NCI-H2171 (cell line): ENCODE data around the gene ARID1A.
"Not testable (repeated sequence)": the region's sequence is repeated elsewhere in the genome, so short reads cannot be mapped to it uniquely, and the experiment has no call there.

Experiments
- DNase-seq: peaks from one replicate; lab custom pipeline; 2025; lab: John Stamatoyannopoulos, UW

The ARID1A gene

DNA sequence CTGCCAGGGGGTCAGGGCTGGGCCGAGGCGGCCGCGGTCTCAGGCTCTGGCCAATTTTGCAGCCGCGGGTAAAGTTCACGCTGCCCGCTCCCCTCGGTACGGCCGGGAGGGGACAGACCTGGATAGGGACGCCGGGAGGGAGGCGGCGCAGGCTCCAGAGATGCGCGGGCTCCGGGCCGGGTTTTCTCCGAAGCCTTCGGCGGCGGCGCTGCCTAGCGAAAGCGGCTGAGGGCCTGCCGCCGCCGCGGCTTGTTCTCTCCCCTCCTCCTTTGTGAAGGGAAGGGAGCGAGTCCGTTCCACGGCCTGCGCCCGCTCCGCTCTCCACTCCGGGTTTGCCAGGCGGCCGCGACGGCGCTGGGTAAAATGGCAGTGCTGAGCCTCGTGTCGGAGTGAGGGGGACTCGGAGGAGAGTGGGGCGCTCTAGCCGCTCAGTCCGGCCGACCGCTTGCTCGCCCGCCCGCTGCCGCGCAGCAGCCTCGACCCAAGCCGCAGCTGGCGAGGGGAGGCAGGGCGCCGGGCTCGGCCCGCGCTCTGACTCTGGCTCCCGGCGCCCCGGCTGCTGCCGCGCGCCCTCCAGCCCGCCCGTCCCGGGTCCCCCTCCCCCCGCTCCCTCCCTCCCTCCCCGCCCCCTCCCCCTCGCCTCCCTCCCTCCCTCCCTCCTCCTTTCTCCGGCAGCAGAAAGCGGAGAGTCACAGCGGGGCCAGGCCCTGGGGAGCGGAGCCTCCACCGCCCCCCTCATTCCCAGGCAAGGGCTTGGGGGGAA is at the start of gene ARID1A:
ARID1A (plus strand) TSS at position 660 of the 763 bp plus-strand sequence. CDS start 389 bp downstream, outside the sequence.
- peak; percentile 93 for DNase-seq

DNA sequence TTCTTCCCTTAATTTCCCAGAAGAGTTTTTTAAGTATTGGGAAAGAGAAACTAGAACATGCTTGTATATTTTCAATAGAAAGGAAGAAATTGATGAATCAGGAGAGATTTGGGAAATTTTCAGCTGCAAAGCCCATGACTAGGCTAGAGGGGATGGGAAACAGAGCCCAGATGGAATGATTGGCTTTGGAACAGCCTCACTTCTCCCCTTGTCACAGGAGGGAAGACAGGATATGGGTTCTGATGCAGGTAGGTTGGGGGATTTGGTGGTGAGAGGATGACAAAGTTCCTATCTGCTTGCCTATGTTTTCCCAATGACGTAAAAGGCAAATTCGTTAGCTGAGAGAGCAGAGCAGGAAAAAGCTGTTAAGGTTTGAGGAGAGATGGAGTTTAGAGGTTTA is 31.0 kb upstream of the ARID1A start:
- DNase-seq: no peak

DNA sequence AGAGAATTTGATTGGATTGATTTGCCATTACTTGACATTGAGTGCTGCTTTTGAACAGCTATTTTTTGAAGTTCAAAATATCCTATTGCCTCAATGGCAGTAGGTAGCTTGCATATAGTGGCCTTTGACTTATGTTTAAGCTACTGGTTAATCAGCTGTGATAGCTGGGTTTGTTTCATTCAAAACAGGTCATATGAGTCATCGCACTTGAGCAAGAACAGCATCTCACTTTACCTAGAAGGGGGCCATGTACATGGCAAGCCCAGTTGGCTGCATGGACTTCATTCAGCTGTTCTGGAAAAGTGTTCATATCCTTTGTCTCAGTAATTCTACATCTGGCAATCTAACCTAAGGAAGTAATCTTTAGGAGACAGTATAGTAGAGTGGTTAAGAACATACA is 29.0 kb upstream of the ARID1A start:
- no peak for DNase-seq

DNA sequence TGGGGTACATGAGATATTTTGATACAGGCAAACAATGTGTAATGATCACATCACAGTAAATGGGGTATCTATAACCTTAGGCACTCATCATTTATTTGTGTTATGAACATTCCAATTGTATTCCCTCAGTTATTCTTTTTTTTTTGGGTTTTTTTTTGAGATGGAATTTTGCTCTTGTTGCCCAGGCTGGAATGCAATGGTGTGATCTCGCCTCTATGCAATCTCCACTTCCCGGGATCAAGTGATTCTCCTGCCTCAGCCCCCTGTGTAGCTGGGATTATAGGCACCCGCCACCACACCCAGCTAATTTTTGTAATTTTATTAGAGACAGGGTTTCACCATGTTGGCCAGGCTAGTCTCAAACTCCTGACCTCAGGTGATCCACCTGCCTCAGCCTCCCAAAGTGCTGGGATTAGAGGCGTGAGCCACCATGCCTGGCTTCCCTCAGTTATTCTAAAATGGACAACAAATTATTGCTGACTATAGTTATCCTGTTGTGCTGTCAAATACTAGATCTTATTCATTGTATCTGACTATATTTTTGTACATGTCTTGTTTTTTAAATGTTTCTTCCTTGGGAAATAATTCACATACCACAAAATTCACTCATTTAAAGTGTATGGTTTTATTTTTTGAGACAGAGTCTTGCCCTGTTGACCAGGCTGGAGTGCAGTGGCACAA is 27.6 kb upstream of the ARID1A start:
- DNase-seq: not testable (repeated sequence)

DNA sequence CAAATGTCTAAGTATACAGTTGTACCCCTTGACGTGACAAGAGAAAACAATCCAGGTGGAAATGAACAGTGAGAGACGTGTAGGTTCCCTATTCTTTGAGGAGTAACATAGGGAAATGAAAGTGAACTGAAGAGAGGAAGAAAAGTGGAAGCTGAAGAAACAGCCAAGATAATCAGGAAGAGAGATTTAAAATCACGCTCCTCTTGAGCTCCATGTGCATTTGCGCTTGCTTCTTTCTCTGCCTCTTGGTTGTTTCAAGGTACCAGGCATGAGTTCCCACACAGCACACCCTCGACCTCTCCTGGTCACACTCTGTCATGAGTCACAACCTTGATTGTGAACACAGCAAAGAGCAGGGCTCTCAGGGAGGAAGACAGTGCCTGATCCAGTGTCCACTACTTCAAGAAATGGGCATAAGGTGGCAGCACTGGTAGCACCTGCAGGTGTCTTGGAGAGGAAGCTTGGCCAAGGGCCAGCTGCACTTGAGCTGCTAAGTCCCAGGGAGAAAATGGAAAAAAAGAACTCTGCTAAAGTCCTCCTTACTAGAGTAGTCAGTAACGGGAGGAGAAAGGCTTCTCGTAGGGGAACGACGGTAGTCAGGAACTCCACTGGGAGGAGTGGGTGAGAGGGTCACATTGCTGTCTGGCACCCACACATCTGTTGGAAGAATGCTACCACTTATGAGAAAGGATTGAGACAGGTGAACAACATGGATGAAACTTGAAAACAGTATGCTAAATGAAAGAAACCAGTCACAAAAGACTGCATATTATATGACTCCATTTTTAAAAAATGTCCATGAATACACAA is 18.3 kb upstream of the ARID1A start:
- DNase-seq: peak; percentile 60

DNA sequence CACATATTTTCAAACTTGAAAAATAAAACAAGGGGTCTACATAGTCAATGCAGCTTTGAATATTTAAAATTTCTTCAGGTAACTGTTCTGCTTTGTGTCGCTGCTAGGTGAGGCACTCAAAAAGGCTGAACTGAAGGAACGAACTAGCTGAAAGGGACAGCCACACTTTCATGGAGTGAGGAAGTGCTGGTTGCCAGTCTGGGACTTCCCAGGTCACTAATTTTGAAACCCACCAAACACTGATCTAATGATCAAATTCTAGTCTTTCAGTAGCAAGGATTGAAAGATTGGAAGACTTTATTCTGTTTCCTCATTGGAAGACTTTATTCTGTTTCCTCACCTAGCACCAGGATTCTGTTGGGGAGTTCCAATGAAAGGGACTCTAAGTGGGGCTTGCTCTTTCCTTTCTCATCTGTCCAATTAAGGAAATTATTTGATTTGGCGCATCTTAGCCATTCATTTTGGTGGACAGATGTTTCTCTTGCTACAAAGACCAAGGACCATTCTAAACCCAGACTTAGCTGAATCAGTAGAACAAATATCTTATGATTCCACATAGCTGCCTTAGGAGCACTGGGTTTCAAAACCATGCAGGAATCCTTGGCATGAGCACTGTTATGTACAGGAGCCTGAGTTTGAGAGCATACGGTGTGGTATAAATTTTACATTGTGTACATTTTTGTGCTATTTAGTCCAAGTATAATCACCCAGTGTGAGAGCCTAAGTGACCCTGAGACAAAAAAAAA is 10.9 kb upstream of the ARID1A start:
- DNase-seq: no peak

DNA sequence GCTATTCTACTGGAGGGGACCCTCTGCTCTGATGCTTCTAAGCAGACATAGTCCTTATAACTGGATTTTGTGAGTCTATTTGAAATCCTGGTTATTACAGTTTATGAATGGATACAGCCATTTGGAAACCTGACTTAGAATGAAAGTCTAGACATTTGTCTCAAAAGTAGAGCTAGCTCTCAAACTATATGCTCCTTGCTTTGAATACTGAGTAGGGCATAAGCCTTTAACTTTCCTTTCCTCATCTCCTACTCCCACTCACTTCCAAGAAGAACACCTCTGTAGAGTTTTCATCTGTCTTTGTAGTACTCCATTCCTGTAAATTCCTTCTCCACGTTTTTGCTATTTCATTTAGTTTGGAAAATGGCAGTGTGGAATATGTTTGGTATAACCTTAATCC is 9.0 kb upstream of the ARID1A start:
- DNase-seq: no peak

DNA sequence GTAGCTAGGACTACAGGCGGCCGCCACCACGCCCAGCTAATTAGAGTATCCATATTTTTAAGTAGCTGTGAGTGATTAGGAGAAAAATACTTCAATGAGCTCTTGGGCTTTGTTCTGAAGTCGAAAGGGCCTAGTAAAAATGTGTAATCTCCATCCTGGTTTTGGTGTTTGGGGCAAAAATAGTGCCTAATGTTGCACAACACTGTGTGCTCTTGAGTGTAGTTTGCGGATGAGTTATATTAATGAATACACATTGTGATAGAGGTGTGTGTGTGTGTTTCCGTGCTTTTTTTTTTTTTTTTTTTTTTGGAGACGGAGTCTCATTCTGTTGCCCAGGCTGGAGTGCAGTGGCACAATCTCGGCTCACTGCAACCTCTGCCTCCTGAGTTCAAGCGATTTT is 6.3 kb upstream of the ARID1A start:
- no peak for DNase-seq

DNA sequence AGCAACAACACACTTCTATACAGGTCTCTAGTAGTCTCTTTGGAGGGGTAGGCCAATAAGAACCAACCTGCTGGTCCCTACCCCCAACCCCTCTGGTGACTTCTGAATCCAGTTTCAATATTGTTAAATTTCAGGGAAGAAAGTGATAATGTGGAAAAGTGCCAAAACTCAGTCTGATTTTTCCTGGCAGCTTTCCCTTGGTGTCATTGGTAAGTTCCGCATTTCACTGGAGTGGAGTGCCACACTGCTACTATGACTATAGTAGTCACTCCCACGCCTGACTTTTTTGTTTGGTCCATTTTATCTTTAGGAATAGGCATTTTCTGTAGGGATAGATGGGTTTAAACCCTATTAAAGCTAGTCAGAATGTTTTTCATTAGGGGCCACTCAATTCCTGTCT is 5.7 kb upstream of the ARID1A start:
- no peak for DNase-seq

DNA sequence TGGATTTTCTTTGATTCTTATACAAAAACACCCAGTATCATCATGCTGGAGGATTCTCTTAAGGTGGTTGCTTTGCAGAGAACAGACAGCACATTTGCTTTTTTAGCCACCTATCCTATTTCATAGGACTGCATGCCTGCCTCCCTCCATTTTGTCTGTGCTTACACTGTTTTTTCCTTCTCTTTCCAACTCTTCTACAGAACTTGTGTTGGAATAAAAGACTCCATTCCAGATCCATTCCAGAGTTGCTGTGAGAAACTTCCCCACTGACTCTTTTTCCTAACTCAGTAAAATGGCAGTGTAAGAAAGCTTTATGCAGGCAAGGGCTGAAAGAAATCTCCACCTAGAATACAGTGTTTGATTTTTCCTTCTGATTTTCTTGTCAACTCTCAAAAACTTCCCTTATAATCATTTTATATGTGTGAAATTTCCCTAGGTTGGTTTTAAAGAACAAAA is 5.2 kb upstream of the ARID1A start:
- DNase-seq: no peak

DNA sequence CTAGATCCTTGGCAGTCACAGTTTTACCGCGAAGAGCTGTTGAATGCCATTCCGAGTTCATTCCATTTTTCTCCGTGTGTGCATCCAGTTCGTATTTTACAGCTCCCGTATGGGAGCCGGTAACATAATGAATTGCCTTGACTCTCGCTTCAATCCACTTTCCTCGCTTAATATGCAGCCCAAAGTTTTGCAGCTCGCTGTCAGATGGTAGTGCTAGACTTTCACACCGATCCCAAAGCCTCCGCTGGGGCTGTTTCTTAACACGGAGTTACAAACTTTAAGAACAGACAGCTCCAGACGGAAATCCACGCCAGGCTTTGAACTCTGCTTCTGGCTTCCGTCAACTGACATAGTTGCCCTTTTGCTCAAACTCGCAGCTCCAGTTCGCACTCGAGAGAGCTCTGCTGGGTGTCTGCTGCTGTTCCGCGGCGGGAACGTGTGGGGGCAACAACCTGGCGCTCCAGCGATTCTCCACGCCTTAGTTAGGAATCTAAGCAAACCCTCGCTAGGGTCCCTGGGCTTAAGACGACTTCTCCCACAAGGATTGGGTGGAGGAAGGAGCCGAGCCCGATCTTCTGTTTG is 3.5 kb upstream of the ARID1A start:
- peak; percentile 95 for DNase-seq

DNA sequence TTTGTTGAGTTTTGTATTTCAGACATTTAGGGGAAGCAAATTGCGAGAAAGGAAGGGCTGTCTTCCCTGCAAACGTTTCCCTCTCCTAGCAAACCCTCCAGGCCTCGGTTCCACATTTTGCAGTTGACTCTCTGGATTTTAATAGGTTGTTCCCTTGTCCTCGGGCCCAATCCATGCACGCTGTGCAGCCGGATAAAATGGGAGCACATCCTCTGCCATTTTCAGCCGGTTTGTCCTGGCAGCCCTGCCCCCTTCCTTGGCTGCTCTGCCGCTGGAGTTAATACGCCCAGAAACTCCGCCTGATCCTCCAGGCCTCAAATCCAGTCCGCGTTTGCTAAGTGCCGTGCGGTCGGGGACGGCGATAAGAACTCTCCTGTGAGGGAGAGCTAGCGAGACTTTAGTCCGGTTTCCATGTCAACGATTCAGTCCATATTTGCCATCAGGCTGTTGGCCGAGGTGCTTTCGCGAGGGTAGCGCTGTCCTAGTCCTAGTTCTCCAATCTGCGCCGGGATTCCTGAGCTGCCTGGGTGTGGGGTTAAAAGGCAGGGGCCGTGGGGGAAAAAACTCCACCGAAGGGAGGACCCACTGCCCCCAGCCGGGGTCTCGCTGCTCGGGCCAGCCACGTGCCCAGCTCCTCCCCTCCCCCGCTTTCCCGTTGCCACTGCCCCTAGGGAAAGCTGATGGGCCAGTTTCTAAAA is 2.9 kb upstream of the ARID1A start:
- peak; percentile 98 for DNase-seq

DNA sequence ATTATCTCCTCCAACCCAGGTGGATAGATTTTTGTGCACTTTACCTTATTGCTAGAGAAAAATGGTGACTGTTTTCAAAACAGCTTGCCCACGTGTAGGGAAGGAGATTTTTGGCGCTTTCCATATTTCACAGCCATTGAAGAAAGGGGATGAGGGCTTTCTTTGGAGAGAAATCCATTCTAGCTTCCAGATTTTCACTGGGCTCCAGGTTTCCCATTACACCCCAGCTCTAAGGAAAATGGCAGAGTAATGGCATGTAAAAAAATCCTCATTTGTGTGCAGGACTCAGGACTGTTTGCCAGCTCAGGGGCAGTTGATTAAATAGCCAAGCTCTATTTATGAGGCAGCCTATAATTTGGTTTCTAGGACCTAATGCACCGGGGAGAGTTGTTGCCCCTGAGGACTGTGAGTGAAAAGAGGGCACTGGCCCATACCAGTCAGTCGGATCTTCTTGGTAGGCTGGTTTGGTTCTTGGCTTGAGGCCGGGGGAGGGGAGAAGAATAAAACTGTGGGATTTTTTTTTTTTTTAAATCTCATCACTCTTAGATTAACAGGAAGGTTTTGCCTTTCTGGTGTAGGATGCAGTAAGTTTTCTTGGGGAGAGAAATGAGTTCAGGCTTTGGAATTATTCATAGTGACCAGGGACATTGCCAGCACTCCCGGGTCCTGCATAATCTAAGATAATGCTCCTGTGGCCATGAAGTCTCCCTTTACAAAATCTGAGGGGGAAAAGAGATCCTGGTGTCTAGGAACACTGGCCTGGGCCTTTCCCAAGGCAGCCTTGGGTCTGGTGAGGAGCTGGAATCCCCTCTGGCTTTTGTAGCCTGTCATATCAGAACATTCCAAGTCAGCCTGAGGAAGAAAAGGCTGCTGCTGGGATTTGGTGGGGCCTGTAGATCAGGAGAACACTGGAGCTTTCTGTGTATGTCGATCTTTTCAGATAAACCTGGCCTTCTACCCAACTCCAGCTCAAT is 1.9 kb upstream of the ARID1A start:
- no peak for DNase-seq

DNA sequence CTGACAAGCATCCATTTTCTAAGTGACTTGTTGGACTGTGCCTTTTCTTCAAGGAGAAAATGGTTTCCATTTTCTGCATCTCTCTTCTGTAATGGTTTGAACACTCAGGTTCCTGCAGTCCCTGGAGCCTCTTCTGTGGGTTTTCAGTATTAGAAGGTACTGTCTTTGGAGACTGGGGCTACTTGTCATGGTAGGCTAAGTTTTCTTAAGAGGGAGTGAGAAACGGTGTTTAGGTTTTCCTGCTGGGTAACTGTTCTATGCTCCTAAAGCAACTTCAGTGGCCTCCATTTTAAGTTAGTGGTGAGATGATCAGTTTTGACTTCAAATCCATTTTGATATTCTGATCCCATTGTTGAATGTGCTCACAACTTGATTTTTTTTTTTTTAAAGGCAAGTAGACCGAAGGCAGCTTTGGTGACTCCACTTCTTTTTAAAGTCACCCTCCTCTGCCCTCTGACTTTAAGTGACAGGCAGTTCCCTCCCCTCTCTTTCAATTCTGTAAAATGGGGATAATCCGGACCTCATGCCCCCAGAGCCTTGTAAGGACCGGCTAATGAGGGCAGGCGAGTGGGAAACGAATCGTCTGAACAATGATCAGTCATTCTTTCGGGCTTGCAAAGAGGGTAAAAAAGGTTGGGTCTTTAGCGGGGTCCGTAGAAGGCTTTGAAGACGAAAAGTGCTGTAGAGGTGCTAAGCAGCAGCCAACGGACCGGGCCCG is 1.0 kb upstream of the ARID1A start:
- no peak for DNase-seq

DNA sequence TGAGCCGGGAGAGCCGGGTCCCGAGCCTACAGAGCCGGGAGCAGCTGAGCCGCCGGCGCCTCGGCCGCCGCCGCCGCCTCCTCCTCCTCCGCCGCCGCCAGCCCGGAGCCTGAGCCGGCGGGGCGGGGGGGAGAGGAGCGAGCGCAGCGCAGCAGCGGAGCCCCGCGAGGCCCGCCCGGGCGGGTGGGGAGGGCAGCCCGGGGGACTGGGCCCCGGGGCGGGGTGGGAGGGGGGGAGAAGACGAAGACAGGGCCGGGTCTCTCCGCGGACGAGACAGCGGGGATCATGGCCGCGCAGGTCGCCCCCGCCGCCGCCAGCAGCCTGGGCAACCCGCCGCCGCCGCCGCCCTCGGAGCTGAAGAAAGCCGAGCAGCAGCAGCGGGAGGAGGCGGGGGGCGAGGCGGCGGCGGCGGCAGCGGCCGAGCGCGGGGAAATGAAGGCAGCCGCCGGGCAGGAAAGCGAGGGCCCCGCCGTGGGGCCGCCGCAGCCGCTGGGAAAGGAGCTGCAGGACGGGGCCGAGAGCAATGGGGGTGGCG is 371 bp downstream of the ARID1A start:
- no peak for DNase-seq

DNA sequence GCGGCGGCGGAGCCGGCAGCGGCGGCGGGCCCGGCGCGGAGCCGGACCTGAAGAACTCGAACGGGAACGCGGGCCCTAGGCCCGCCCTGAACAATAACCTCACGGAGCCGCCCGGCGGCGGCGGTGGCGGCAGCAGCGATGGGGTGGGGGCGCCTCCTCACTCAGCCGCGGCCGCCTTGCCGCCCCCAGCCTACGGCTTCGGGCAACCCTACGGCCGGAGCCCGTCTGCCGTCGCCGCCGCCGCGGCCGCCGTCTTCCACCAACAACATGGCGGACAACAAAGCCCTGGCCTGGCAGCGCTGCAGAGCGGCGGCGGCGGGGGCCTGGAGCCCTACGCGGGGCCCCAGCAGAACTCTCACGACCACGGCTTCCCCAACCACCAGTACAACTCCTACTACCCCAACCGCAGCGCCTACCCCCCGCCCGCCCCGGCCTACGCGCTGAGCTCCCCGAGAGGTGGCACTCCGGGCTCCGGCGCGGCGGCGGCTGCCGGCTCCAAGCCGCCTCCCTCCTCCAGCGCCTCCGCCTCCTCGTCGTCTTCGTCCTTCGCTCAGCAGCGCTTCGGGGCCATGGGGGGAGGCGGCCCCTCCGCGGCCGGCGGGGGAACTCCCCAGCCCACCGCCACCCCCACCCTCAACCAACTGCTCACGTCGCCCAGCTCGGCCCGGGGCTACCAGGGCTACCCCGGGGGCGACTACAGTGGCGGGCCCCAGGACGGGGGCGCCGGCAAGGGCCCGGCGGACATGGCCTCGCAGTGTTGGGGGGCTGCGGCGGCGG is 1.0 kb downstream of the ARID1A start:
- no peak for DNase-seq

DNA sequence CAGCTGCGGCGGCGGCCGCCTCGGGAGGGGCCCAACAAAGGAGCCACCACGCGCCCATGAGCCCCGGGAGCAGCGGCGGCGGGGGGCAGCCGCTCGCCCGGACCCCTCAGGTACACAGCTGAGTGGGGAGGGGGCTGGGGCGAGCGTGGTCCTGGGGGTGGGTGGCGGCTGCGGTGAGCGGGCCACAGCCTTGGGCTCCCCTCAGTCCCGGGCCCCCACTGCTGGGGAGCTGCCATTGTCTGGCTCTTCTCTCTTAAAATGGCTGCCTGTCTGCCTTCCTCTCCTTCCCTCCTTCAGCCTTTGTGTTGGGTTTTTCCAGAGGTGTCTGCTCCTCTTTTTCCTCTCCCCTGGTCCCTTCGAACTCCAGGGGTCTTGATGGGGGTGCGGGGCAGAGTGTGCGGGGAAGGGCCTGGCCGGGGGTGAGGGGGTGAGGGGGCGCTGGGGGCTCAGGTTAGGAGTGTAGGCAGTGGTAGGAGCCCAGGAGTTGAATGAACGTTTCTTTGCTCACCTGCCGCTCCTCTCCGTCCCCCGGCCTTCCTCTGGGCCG is 1.7 kb downstream of the ARID1A start:
- no peak for DNase-seq
